WTC11 (cell line): Measurements from ENCODE around the gene EFS.

Experiments used
- CTCF ChIP-seq: fragments of 200-600 bp; IDR thresholded peaks from 2 replicates; pipeline ENCODE4 v1.8.0; 2022; ENCODE audit warnings: antibody characterized with exemption
- MXD4 ChIP-seq: fragments of 250-450 bp; sonication (Bioruptor Pico); IDR thresholded peaks from 2 replicates; pipeline ENCODE4 v1.8.0; 2021; ENCODE audit warnings: mild to moderate bottlenecking, moderate library complexity, borderline replicate concordance
- SMAD3 ChIP-seq: sonication (generic); formaldehyde crosslinking; IDR thresholded peaks from 2 replicates; pipeline ENCODE4 v1.8.0; 2022; ENCODE audit warnings: missing genetic modification reagents, mild to moderate bottlenecking, borderline replicate concordance
- SP1 ChIP-seq: sonication (generic); formaldehyde crosslinking; conservative IDR thresholded peaks from 2 replicates; pipeline ENCODE4 v1.8.1; 2022; ENCODE audit warnings: missing genetic modification reagents
- USF2 ChIP-seq: sonication (generic); formaldehyde crosslinking; IDR thresholded peaks from 2 replicates; pipeline ENCODE4 v1.8.1; 2023; ENCODE audit warnings: mild to moderate bottlenecking, missing genetic modification reagents, moderate library complexity
- ZBTB43 ChIP-seq: sonication (generic); formaldehyde crosslinking; IDR thresholded peaks from 2 replicates; pipeline ENCODE4 v1.8.1; 2023; ENCODE audit warnings: mild to moderate bottlenecking, missing genetic modification reagents
- ZMAT4 ChIP-seq: fragments of 250-450 bp; sonication (Bioruptor Pico); IDR thresholded peaks from 2 replicates; pipeline ENCODE4 v1.9.0; 2021; ENCODE audit warnings: mild to moderate bottlenecking

- TF ChIP-seq SMAD3 (no peak), SP1 (CRISPR knock-in tag) (no peak), ZMAT4 (CRISPR knock-in tag) (no peak), ZBTB43 (CRISPR knock-in tag) (no peak), CTCF (no peak), MXD4 (CRISPR knock-in tag) (no peak), USF2 (no peak)
These were observed 16.0 kb upstream of the EFS start for GRCh38 chr14:23380976-23381375.
